Measurements from ENCODE around the gene VAV2.

- TF ChIP-seq CTCF (IDR thresholded peaks at IDR 0.05; ENCODE audit: low read depth, low read length, missing input control) (no peak), ATF3 (IDR thresholded peaks at IDR 0.05) (no peak), JUND (IDR thresholded peaks at IDR 0.05) (no peak), GABPA (IDR thresholded peaks at IDR 0.05 in 1 of 2, conservative IDR thresholded peaks at IDR 0.05 in 1 of 2) (no peak), REST (IDR thresholded peaks at IDR 0.05) (no peak), YY1 (IDR thresholded peaks at IDR 0.05) (no peak), EGR1 (IDR thresholded peaks at IDR 0.05; ENCODE audit: low read depth in 2 of 2) (no peak), SP1 (IDR thresholded peaks at IDR 0.05) (no peak), HNF4G (IDR thresholded peaks at IDR 0.05) (no peak), TAF1 (conservative IDR thresholded peaks at IDR 0.05) (no peak), ZBTB33 (IDR thresholded peaks at IDR 0.05) (no peak)
Measured at GRCh38 chr9:133730994-133731715, 261.0 kb downstream of the VAV2 start.
